HepG2 (cell line): ENCODE measurements around the gene TK2. TPM values are rescaled to one million over a fixed set of nuclear protein-coding genes. Genes with fewer than 3 reads are reported as not detected.

Experiments
- CENPT ChIP-seq: sonication (generic); formaldehyde crosslinking; IDR thresholded peaks from 2 replicates; pipeline ENCODE4 v1.8.0; 2022; ENCODE audit warnings: low read depth, mild to moderate bottlenecking, moderate library complexity, missing genetic modification reagents
- CHCHD3 ChIP-seq: sonication (generic); formaldehyde crosslinking; IDR thresholded peaks from 2 replicates; pipeline ENCODE4 v1.8.0; 2022; ENCODE audit warnings: mild to moderate bottlenecking, missing genetic modification reagents, moderate library complexity
- FIP1L1 ChIP-seq: fragments of 200-400 bp; formaldehyde crosslinking; IDR thresholded peaks from 2 replicates; pipeline ENCODE4 v1.6.1; 2018; ENCODE audit warnings: low read depth, mild to moderate bottlenecking, low read length, moderate library complexity, borderline replicate concordance; ENCODE audit not compliant: insufficient read depth
- GLI4 ChIP-seq: sonication (generic); formaldehyde crosslinking; IDR thresholded peaks from 2 replicates; pipeline ENCODE4 v1.5.1; 2020; ENCODE audit warnings: missing genetic modification reagents, mild to moderate bottlenecking, moderate library complexity, borderline replicate concordance
- IKZF1 ChIP-seq: fragments of 450-650 bp; IDR thresholded peaks from 2 replicates; pipeline ENCODE4 v1.7.1; 2016
- MBD4 ChIP-seq: IDR thresholded peaks from 2 replicates; pipeline ENCODE4 v1.6.1; 2012; ENCODE audit warnings: low read length, inconsistent platforms, borderline replicate concordance
- MIER2 ChIP-seq: IDR thresholded peaks from 2 replicates; pipeline ENCODE4 v1.6.1; 2016; ENCODE audit warnings: missing biosample characterization, missing genetic modification reagents
- NFRKB ChIP-seq: fragments of 450-650 bp; IDR thresholded peaks from 2 replicates; pipeline ENCODE4 v1.6.1; 2017
- POLR2AphosphoS2 ChIP-seq: IDR thresholded peaks from 2 replicates; pipeline ENCODE4 v1.6.1; 2011; ENCODE audit warnings: low read depth, low read length, improper control_type of control experiment
- THYN1 ChIP-seq: sonication (generic); formaldehyde crosslinking; IDR thresholded peaks from 2 replicates; pipeline ENCODE4 v1.8.1; 2023; ENCODE audit warnings: low read depth, mild to moderate bottlenecking, moderate library complexity, missing genetic modification reagents, borderline replicate concordance
- ZNF121 ChIP-seq: sonication (generic); formaldehyde crosslinking; IDR thresholded peaks from 2 replicates; pipeline ENCODE4 v1.5.0; 2020; ENCODE audit warnings: mild to moderate bottlenecking, missing genetic modification reagents
- ZNF180 ChIP-seq: sonication (generic); formaldehyde crosslinking; IDR thresholded peaks from 2 replicates; pipeline ENCODE4 v1.4.0; 2020; ENCODE audit warnings: low read depth, missing genetic modification reagents, borderline replicate concordance
- ZNF326 ChIP-seq: sonication (generic); formaldehyde crosslinking; IDR thresholded peaks from 2 replicates; pipeline ENCODE4 v1.4.0; 2020; ENCODE audit warnings: missing genetic modification reagents, borderline replicate concordance
- ZNF570 ChIP-seq: sonication (generic); formaldehyde crosslinking; IDR thresholded peaks from 2 replicates; pipeline ENCODE4 v1.4.0; 2020; ENCODE audit warnings: mild to moderate bottlenecking, missing genetic modification reagents, borderline replicate concordance
- ZNF660 ChIP-seq: sonication (generic); formaldehyde crosslinking; IDR thresholded peaks from 2 replicates; pipeline ENCODE4 v1.5.1; 2020; ENCODE audit warnings: mild to moderate bottlenecking, low read depth, missing genetic modification reagents, borderline replicate concordance
- ZNF746 ChIP-seq: sonication (generic); formaldehyde crosslinking; IDR thresholded peaks from 2 replicates; pipeline ENCODE4 v1.8.0; 2022; ENCODE audit warnings: mild to moderate bottlenecking, missing genetic modification reagents
- polyA plus RNA-seq, 8 experiments: library from polyadenylated mRNA; depleted of rRNA in 3 of 8; stranded (reverse) in 7 of 8; unstranded in 1 of 8; fragments of >200 nt; fragmentation: Illumina TruSeq in 4 of 8; extraction: Trizol in 4 of 8; gene quantifications; 2 replicates each; pipeline versions ENCODE4 v1.2.1 to v1.2.3, GENCODE V29; 2011 to 2016; ENCODE audit warnings: low read depth in 4 of 8, missing spikeins in 1 of 8, mixed read lengths in 1 of 8; ENCODE audit not compliant: insufficient read depth in 1 of 8
- total RNA-seq, 5 experiments: library from RNA; depleted of rRNA; stranded (reverse); fragments of >200 nt; fragmentation: Illumina TruSeq; extraction: Trizol; gene quantifications; 2 replicates each; pipeline ENCODE4 v1.2.3, GENCODE V29; 2016; ENCODE audit warnings: low read depth in 1 of 5
- TF ChIP-seq, protein P1 (sequence below): sonication (generic); formaldehyde crosslinking; IDR thresholded peaks from 2 replicates; pipeline ENCODE4 v1.5.1; 2020; ENCODE audit warnings: missing genetic modification reagents, mild to moderate bottlenecking, borderline replicate concordance
- TF ChIP-seq, protein P2 (sequence below), 2 experiments: sonication (generic) in 1 of 2; formaldehyde crosslinking in 1 of 2; IDR thresholded peaks; 2 replicates each; pipeline versions ENCODE4 v1.5.1 to v1.6.1; 2011 to 2020; ENCODE audit warnings: borderline replicate concordance in 1 of 2, low read depth in 1 of 2, low read length in 1 of 2, mild to moderate bottlenecking in 1 of 2, missing genetic modification reagents in 1 of 2, moderate library complexity in 1 of 2
- TF ChIP-seq, protein P3 (sequence below): sonication (generic); formaldehyde crosslinking; IDR thresholded peaks from 2 replicates; pipeline ENCODE4 v1.8.0; 2022; ENCODE audit warnings: mild to moderate bottlenecking, missing genetic modification reagents
- TF ChIP-seq, protein P4 (sequence below): sonication (generic); formaldehyde crosslinking; IDR thresholded peaks from 2 replicates; pipeline ENCODE4 v1.5.0; 2020; ENCODE audit warnings: missing genetic modification reagents
- TF ChIP-seq, protein P5 (sequence below): IDR thresholded peaks from 2 replicates; pipeline ENCODE4 v1.6.1; 2018; ENCODE audit warnings: missing genetic modification reagents

Gene TK2
- total and polyA plus RNA-seq, 2 of the 13 experiments (the other 11 are each of a cell fraction or from before 2014, with no cell fraction given) = 18.7 to 21.0 TPM

DNA sequence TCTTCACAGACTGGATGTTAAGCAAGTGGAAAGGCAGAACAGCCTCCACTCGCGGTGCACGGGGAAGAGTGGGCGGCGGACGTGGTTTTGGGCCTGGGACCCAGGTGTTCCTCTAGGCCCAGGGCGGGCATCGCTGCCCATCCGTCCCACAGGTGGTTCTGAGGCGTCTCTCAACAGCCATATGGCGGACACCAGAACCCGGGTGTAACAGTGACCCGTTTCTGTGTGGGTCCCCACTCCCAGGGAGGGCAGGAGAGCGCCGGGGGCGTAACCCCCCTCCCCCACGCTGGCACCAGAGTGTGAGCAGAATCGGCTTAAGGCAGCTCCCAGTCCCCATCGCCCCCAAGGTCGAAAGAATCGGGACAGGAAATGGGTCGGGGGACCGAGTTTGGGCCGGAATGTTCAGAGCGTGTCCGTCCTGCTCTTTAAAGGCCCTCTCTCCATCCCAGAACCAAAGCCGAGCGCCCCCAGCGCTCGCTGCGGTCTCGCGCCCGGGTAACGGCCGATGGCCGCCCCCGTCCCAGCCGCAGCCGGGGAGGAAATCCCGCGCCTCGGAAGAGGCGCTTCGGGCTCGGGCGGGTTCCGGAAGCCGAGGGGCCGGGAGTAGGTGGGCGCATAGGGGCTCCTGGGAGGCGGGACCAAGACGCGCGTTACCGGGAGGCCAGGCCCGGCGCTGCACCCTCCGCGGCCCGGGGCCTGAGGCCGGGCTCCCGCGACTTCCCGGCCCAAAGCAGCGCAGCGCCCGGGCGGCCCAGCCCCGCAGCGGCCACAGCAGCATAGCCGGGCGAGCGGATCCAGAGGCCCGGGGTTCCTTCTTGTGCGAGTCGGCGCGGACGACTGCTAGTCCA, at the start of gene TK2 (continued):
- no peak for TF ChIP-seq MBD4
- TF ChIP-seq ZNF570 (CRISPR knock-in tag) = no peak
- peak; percentile 60 for TF ChIP-seq ZNF121 (CRISPR knock-in tag)
- TF ChIP-seq POLR2AphosphoS2 = no peak
- no peak for TF ChIP-seq ZNF660
- TF ChIP-seq, protein P1, sequence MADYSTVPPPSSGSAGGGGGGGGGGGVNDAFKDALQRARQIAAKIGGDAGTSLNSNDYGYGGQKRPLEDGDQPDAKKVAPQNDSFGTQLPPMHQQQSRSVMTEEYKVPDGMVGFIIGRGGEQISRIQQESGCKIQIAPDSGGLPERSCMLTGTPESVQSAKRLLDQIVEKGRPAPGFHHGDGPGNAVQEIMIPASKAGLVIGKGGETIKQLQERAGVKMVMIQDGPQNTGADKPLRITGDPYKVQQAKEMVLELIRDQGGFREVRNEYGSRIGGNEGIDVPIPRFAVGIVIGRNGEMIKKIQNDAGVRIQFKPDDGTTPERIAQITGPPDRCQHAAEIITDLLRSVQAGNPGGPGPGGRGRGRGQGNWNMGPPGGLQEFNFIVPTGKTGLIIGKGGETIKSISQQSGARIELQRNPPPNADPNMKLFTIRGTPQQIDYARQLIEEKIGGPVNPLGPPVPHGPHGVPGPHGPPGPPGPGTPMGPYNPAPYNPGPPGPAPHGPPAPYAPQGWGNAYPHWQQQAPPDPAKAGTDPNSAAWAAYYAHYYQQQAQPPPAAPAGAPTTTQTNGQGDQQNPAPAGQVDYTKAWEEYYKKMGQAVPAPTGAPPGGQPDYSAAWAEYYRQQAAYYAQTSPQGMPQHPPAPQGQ (CRISPR knock-in tag) = no peak
- TF ChIP-seq MIER2 (CRISPR knock-in tag) = no peak
- TF ChIP-seq, protein P2, sequence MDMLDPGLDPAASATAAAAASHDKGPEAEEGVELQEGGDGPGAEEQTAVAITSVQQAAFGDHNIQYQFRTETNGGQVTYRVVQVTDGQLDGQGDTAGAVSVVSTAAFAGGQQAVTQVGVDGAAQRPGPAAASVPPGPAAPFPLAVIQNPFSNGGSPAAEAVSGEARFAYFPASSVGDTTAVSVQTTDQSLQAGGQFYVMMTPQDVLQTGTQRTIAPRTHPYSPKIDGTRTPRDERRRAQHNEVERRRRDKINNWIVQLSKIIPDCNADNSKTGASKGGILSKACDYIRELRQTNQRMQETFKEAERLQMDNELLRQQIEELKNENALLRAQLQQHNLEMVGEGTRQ (IDR thresholded peaks at IDR 0.05; ENCODE audit: low read depth, low read length) = no peak
- TF ChIP-seq, protein P2 (CRISPR knock-in tag; IDR thresholded peaks at IDR 0.05; ENCODE audit: borderline replicate concordance) = no peak
- TF ChIP-seq, protein P3, sequence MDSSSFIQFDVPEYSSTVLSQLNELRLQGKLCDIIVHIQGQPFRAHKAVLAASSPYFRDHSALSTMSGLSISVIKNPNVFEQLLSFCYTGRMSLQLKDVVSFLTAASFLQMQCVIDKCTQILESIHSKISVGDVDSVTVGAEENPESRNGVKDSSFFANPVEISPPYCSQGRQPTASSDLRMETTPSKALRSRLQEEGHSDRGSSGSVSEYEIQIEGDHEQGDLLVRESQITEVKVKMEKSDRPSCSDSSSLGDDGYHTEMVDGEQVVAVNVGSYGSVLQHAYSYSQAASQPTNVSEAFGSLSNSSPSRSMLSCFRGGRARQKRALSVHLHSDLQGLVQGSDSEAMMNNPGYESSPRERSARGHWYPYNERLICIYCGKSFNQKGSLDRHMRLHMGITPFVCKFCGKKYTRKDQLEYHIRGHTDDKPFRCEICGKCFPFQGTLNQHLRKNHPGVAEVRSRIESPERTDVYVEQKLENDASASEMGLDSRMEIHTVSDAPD (CRISPR knock-in tag) = no peak; the same call in 1 of the 2 replicates
- TF ChIP-seq, protein P4, sequence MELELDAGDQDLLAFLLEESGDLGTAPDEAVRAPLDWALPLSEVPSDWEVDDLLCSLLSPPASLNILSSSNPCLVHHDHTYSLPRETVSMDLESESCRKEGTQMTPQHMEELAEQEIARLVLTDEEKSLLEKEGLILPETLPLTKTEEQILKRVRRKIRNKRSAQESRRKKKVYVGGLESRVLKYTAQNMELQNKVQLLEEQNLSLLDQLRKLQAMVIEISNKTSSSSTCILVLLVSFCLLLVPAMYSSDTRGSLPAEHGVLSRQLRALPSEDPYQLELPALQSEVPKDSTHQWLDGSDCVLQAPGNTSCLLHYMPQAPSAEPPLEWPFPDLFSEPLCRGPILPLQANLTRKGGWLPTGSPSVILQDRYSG (CRISPR knock-in tag) = peak; percentile 88; the same call in 1 of the 2 replicates
- peak; percentile 61; the same call in 1 of the 2 replicates for TF ChIP-seq CENPT (CRISPR knock-in tag)
- no peak for TF ChIP-seq IKZF1
- TF ChIP-seq ZNF180 (CRISPR knock-in tag) = no peak
- TF ChIP-seq ZNF746 (CRISPR knock-in tag) = peak; percentile 80; the same call in 1 of the 2 replicates
- TF ChIP-seq FIP1L1 = no peak
- TF ChIP-seq CHCHD3 = peak; percentile 78; the same call in 1 of the 2 replicates
- TF ChIP-seq, protein P5, sequence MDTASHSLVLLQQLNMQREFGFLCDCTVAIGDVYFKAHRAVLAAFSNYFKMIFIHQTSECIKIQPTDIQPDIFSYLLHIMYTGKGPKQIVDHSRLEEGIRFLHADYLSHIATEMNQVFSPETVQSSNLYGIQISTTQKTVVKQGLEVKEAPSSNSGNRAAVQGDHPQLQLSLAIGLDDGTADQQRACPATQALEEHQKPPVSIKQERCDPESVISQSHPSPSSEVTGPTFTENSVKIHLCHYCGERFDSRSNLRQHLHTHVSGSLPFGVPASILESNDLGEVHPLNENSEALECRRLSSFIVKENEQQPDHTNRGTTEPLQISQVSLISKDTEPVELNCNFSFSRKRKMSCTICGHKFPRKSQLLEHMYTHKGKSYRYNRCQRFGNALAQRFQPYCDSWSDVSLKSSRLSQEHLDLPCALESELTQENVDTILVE (CRISPR knock-in tag) = peak; percentile 20; the same call in 1 of the 2 replicates
- no peak for TF ChIP-seq ZNF326 (CRISPR knock-in tag)
- TF ChIP-seq NFRKB = no peak
- TF ChIP-seq GLI4 (CRISPR knock-in tag) = peak; percentile 64; the same call in 1 of the 2 replicates
- no peak for TF ChIP-seq THYN1
